ENCODE data around the gene HSPD1.
"Not testable (repeated sequence)": the region's sequence is repeated elsewhere in the genome, so short reads cannot be mapped to it uniquely, and the experiment has no call there.

Gene HSPD1

DNA sequence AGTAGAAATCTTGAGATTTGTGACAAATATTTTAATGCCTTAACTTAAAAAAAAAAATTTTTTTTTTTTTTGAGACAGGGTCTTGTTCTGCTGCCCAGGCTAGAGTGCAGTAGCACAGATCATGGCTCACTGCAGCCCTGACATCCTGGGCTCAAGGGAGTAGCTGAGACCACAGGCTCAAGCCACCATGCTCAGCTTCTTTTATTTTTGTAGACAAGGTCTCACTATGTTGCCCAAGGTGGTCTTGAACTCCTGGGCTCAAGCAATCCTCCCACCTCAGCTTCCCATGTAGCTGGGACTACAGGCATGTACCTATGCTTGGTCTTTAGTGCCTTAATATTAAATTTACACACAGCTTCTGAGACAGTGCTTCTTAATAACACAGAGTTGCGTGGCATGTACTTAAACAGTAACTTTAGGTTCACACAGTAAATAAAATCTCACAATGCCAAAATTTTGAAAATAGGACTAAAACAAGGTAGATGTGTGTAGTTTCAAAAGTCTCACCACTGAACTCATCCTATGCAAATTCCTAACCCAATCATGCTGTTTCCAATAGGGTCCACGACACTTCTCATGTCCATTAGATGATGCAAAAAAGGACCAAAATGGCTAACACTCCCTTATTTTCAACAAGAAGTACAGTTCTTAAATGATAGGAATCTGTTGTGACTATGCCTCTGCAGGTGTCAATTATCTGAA is 4.1 kb downstream of the HSPD1 start:
- DNase-seq: no peak

- no peak for DNase-seq
These were observed 12.3 kb downstream of the HSPD1 start for GRCh38 chr2:197487385-197487784.

- no peak for DNase-seq
These were observed 13.5 kb downstream of the HSPD1 start for GRCh38 chr2:197486175-197486574.

DNA sequence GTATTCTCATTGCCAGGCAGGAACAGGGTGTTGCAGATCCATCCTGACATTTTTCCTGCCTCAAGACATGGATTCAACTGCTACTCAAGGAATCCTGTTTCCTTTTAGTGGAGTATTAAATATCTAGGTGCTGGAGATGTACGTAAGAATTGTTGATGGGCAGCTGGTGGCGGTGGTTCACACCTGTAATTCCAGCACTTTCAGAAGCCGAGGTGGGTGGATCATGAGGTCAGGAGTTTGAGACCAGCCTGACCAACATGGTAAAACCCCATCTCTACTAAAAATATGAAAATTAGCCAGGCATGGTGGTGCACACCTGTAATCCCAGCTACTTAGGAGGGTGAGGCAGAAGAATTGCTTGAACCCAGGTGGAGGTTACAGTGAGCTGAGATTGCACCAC is 15.4 kb downstream of the HSPD1 start:
- DNase-seq: not testable (repeated sequence)

GRCh38 chr2:197480165-197481036 is 19.2 kb downstream of the HSPD1 start:
- no peak for DNase-seq

- no peak for DNase-seq
These were observed 21.8 kb downstream of the HSPD1 start for GRCh38 chr2:197477797-197478196.

GRCh38 chr2:197472166-197472565 is 27.5 kb downstream of the HSPD1 start:
- DNase-seq: no peak

GRCh38 chr2:197464175-197464574 is 35.5 kb downstream of the HSPD1 start:
- DNase-seq: no peak

DNA sequence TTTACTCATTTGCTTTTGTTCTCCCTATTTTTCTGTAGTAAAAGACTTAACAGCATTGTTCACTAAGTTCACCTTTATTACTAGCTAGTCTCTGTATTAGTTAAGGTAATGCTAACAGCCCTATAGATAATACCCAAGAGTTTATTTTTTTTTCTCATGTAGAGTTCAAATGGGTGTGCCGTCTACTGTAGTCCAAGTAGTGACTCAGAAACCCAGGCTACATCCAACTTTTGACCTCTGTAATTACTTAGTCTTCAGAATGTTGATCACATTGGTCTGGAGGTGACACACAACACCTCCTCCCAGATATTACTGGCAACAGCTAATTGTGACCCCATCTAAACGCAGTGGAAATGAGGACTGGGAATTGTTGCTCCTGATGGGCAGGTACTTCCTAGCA is 38.6 kb downstream of the HSPD1 start:
- no peak for DNase-seq

DNA sequence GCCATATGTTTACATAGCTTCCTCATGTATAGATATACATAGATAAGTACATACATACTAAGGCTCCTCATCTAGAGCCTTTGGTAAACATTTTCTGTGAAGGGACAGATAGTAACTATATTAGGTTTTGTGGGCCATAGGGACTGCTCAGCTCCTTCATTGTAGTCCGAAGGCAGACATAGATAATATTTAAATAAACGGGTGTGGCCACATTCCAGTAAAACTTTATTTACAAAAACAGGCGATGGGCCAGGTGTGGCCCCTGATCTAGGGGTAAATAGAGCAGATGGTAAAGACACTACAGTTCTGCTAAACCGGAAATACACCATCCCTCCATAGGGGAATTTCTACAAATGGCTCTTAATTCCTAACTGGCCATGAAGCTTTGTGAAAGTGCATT is 39.0 kb downstream of the HSPD1 start:
- DNase-seq: no peak

DNA sequence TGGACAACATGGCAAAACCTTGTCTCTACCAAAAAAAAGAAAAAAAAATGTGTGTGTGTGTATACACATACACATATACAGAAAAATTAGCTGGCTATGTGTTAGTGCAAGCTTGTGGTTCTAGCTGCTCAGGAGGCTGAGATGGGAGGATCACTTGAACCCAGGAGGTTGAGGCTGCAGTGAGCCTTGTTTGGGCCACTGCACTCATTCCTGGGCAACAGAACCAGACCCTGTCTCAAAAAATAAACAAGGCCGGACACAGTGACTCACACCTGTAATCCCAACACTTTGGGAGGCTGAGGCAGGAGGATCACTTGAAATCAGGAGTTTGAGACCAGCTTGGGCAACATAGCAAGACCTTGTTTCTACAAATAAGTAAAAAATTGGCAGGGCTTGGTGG is 44.2 kb downstream of the HSPD1 start:
- no peak for DNase-seq

DNA sequence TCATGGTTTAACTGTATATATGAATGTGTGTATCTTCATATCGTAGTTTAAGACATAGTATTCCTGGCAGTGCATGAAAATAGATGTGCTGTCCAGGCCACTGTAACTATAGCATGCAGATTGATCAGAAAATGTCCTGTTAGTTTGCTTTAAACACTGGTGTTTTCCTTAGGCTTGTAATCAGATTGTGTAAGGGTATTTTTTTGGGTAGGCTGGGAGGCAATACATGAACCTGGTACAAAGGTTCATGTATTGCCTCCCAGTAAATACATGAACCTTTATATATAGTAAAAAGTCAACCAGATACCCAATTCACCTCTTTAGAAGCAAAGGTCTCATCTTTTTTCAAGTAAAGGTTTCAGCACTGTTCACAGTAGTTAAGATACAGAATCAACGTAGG is 44.7 kb downstream of the HSPD1 start:
- no peak for DNase-seq

GRCh38 chr2:197453914-197454398 is 45.7 kb downstream of the HSPD1 start:
- DNase-seq: no peak

DNA sequence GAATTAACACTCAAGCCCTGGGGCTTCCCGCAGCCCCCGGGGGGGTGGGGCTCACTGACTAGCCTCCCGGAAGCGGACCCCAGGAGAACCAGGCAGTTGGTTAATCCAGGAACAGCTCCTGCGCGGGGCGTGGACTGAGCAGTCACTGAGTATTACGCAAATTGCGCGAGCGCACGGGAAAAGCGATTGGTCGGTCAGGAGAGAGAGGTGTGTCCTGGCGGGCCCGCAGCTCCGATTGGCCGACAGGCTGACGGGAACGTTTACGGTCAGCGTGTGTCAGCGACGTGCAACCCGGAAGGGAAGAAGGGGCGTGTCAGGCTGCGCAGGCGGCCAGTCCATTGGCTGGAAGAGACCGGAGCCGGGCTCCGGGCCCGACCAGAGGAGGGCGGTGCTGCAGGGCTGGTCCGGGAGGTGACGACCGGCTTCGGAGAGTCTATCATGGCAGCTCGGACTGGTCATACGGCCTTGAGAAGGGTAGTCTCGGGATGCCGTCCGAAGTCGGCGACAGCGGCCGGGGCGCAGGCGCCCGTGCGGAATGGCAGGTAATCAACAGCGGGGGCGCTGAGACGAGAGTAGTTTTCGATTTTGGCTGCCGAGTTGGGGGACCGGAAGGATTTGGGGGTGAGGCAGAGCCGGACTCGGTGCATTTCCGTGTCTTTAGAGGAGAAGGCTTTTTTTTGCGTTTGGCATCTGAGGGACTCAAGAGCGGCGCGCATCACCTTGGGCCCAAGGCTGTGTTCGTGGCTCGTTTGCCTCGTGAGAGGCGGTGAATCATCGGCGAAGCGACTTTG is 46.3 kb downstream of the HSPD1 start, which contains the start of gene COQ10B:
Gene COQ10B (plus strand): TSS at position 430 of the 791 bp plus-strand sequence. CDS start 9 bp downstream, at position 439.
- peak; percentile 99 for DNase-seq

DNA sequence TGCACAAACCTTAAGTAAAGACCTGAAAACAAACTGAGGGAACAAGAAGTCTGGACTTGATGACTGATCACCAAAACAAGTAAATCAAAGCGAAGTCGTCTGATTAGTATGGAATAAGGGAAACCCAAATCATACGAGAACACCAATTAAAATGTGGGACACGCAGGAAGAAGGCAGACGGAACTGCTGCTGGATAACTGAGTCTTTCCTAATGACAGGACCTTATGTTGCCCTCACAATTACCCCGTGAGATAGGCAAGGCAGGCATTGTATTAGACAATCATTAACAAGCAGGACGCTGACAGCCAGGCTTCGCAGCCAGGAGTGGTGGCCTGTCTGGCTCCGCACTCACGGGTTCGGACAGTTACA is 46.9 kb downstream of the HSPD1 start:
- no peak for DNase-seq

- not testable (repeated sequence) for DNase-seq
These were observed 48.7 kb downstream of the HSPD1 start for GRCh38 chr2:197450935-197451358.

DNA sequence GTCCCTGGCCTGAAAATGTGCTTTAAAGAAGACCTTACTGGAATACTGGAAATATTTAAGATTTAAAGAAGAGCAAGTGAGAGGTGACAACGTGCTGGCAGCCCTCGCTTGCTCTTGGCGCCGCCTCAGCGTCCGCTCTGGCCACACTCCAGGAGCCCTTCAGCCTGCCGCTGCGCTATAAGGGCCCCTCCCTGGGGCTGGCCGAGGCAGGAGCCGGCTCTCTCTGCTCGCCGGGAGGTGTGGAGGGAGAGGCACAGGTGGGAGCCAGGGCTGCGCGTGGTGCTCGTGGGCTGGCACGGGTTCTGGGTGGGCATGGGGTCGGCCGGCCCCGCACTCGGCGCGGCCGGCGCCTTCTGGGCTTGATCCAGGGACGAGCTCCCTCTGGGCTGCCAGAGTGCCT is 49.2 kb downstream of the HSPD1 start:
- no peak for DNase-seq

- DNase-seq: no peak
These were observed 52.8 kb downstream of the HSPD1 start for GRCh38 chr2:197446844-197447243.

DNA sequence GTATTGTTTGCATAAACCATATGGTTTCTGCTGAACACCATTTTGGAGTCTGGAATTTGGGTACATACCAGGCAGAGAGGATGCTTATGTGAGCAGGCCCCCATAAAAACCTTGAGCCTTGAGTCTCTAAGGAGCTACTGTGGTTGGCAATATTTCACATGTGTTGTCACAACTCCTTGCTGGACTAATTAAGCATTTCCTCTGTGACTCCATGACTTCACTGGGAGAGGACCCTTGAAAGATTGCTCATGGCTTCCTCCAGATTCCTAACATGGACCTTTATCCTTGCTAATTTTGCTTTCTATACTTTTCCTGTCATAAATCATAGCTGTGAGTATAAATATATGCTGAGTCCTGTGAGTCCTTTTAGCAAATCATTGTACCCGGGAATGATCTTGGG is 53.9 kb downstream of the HSPD1 start:
- no peak for DNase-seq

DNA sequence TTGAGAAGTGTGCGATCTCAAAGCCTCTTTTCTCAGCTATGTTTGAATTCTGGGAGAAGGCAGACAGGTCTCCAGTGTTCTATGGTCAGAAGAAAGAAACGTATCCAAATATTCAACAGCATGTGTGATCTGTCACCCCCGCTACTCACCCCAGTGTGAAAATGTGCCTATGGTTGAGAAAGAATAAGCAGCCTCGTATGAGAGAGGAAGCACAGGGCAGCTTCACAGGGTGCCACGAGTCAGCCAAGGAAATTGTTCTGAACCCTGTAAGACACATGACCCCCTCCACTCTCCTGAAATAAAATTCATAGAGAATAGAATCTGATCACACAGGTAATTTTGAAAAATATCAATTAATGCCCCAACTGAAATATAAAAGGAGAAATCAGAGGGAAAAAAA is 56.8 kb downstream of the HSPD1 start:
- DNase-seq: no peak

DNA sequence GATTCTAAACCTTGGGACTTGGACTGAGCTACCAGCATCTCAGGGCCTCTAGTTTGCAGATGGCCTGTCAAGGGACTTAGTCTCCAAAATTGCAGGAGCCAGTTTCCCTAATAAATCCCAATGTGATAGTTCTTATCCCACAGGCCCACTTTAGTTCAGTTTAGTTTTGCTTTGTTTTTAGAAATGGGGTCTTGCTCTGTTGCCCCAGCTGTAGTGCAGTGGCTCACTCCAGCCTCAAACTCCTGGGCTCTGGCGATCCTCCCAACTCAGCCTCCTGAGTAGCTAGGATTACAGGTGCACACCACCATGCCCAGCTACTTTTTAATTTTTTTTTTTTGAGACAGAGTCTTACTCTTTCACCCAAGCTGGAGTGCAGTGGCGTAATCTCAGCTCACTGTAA is 62.3 kb downstream of the HSPD1 start:
- no peak for DNase-seq
